NCI-H345 treated with DMSO at 0.1 percent for 48 hours (cell line): ENCODE data around the gene FRMPD1.

Experiments
- DNase-seq: peaks from one replicate; lab custom pipeline; 2025; ENCODE audit not compliant: unreplicated experiment; lab: John Stamatoyannopoulos, UW

FRMPD1 gene

DNA sequence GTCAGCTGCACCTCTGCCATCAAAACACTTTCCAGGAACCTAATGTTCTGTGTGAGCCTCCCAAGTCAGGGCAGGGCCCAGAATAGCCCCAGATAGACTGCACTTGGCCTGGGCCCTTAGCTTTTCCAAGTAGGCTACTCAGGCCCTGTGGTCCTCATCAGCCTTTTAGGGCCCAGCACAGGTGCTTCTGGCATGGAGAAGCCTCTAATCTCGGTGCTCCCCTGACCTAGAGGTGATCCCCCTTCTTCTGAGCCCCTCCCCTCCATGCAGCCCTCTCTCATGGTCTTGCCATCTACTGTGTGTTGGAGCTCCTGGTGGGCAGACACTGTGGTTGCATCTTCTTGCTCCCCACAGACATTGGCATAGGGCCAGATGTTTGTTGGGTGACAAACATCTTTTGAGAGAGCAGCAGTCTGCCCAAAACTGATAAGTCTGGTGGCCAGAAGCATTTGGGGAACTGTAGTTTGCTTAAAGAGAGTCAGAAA, 28.1 kb downstream of the FRMPD1 start:
- DNase-seq, result no peak

DNA sequence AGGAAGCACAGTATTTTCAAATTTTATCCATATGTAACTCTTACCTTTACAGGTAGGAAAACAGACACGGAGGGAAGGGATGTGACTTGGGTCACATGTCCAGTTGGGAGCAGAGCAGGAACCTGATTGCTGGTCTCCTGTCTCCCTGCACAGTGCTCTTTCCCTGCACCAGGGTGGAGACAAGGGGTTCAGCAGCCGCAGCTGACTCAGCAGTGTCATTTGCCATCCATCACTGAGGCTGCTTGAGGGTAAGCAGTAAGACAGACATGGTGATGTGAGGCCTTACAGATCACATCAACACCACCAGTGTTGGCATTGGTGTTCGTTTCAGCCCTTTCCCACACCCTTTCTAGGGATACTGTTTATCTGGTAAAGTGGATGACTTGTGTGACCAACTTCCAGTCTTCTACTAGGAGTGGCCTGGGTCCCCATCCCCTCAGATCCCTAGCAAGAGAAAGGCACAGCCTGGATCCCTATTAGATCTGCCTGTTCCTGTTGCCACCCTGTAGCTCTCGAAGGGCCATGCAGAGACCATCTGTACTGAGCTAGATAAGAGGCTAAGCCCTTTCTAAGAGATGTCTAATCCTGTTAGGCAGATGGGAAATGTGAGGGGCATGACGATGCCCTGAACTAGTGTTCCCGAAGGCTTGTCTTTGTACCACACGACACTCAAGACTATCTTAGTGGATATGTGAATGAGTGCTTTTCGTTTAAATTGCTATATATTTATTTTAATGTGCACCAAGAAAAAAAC, 29.1 kb downstream of the FRMPD1 start:
- DNase-seq, result no peak

DNA sequence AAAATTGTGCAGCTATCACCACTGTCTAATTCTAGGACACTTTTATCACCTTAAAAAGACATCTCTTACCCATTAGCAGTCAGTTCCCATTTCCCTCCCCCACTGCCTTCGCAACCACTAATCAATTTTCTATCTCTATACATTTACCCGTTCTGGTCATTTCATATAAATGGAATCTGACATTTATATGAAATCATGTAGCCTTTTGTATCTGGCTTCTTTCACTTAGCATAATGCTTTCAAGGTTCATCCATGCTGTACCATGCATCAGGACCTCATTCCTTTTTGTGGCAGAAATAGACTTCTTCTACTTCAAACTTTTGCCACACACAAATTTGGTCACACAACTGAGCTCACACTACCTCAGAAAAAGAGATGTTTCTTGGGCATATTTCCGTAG, 32.2 kb downstream of the FRMPD1 start:
- DNase-seq, result no peak

DNA sequence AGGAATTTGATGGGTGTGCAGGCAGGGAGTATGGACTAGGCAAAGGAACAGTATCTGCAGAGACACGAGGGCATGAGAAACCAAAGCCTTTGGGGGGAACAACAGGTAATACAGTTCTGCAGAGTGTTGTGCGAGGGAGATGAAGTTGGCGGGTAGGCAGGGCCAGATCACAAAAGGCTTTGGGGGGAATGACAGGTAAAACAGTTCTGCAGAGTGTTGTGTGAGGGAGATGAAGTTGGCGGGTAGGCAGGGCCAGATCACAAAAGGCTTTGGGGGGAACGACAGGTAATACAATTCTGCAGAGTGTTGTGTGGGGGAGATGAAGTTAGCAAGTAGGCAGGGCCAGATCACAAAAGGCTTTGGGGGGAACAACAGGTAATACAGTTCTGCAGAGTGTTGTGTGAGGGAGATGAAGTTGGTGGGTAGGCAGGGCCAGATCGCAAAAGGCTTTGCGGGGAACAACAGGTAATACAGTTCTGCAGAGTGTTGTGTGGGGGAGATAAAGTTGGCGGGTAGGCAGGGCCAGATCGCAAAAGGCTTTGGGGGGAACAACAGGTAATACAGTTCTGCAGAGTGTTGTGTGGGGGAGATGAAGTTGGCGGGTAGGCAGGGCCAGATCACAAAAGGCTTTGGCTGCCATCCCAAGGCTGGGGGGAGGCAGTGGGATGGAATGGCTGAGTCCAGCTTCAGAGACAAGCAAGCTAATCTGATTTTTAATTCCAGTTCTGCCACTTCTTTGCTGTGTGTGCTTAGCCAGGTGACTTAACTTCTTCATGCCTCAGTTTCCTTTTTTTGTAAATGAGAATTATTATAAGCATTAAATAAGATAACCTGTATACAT, 33.0 kb downstream of the FRMPD1 start:
- no peak for DNase-seq

DNA sequence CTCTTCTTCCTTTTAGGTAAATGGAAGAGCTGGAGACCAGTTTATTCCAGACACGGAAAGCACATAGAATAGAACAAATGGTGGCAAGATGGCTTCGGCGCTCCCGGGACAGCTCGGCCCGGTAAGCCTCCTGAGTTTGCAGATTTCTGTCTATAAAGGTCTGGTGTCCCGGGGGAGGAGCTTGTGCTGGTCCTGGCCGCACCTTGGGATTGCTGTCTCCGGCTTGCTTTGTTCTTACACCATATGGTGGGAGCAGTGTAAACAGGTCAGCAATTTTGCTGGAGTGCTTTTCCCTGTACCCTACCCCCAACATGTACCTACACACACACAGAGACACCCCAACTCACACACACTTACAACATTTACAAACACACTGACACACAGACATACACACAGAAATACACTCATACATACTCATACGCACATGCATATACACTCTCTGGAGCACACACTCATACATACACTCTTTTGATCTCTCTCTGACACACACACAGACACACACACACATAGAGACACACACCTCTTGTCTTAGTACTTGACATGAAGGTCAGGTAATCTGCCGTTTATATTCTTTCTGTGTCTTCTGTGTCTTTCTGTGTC, 42.0 kb downstream of the FRMPD1 start:
- DNase-seq, result no peak

DNA sequence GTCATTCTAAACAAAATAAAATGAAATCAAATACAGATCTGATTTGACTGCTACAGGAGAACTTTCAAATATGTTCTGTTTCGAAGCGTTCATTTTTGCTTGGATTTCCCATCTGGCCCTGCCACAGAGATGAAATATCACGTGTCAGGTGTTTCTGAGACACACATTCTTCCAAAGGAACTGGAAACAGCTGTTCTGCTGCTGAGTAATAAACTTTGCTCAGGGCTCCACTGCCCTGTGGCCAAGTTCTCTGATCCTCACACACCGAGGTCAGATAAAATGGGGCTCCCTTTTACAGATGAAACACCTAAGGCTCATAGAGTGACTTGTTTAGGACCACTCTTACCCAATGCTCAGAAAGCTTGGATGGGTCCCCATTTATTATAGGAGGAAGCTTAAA, 42.5 kb downstream of the FRMPD1 start:
- DNase-seq, result no peak

DNA sequence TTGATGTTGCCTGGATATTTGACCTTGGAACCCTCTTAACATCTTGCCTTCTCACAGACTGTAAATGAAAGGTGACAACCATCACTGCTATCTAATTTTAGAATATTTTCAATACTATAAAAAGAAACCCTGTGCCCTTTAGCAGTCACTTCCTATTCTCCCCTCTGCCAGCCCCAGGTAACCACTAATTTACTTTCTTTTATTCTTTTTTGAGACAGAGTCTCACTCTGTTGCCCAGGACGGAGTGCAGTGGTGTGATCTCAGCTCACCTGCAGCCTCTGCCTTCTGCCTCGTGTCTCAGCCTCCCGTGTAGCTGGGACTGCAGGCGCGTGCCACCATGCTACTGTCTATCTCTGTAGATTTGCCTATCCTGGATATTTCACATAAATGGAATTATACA, 43.6 kb downstream of the FRMPD1 start:
- no peak for DNase-seq

DNA sequence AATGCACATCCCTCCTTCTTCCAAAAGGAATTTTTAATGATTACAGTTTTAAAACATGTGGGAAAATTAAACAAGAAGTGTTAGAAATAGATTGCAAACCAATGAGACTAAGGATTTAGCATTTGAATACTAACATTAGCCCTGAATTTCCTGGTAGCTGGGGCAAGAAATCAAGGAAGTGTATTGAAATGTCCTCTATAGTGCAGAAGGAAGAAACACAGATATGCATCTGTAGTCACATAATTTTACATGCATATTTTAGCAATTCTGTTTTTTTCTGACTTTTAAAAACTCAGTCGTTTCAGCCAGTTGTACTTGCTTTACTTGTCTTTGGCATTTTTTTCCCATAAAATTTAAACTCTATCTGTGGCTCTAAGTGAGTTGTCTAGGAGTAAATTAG, 45.8 kb downstream of the FRMPD1 start:
- DNase-seq, result no peak

DNA sequence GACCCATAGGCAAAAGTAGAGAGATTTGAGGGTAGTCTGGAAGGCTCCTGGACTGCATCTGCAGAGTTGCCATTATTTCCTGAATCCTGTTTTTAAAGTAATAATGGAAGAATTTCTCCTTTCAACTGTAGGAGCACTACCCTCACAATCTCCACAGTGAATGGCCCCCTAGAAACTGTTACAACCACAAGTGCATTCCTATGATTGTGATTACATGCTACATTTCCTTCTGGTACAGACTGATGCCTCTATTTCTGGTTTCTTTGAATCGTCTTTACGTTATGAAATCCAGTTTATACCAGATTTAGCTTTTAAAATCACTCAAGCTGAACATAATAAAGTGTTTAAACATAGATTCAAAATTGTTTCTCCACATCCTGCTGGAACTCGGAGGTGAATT, 49.4 kb downstream of the FRMPD1 start:
- DNase-seq, result no peak

DNA sequence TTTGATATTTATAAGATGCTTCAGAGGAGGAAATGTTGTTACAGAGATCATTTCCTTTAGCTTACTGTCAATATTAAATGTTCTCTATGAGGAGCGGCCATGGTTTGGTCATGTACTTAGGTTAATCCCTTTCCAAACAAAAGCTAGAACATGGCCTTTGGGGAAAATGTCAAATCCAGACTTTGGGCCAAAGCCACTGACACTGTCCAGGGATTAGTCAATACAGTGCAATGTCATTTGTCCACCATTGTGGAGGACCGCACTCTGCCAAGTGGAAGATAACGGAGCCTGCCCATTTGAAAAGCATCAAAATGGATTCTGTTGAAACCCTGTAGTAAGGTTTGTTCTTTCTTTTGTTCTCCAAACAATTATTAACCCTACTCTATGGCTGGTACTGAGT, 50.1 kb downstream of the FRMPD1 start:
- no peak for DNase-seq

DNA sequence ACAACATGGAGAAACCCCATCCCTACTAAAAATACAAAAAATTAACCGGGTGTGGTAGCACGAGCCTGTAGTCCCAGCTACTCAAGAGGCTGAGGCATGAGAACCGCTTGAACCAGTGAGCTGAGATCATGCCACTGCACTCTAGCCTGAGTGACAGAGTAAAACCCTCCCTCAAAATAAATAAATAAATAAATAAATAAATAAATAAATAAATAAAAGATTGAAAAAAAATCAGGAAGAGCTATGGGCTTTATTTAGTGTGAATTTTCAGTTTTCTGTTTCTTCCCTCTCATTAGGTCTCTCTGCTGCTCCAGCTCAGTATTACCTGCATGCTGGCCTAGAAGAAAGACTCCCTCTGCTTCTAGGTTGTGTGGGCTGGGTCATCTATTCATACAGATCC, 55.0 kb downstream of the FRMPD1 start:
- DNase-seq, result no peak

DNA sequence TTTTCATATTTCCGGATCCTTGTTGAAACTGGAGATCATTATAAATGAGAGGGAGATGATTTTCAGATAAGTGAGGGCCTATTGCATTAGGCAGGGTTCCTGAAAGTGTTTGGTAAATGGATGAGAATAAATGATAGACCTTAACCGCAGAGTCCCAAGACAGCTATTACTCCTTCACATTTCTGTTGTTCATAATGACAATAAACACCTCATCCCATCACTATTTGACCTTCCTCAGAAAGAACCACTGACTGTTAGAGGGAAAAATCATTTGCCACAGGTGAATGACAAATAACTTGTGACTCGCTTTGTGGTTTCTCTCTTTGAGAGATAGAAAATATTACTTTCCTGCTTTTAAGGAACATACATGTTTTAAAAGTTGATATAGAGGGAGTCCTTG, 55.5 kb downstream of the FRMPD1 start:
- no peak for DNase-seq

DNA sequence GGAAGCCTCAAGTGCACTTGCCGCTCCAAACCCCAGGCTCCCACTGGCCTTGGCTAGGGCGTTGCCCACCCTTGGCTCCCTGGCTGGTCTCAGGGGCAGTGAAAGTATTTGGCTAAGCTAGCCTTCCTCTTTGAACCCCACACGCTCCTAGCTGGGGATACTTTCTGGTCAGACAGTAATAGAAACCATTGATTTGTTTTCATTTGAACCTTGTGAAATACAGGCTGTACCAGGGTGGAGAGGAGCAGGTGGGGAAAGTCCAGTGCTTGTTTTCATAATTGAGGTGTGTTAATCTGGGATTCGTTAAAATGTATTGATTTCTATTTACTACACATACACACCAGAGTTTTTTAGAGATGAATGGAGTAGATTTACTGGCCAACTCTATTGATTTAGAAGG, 57.0 kb downstream of the FRMPD1 start:
- no peak for DNase-seq

DNA sequence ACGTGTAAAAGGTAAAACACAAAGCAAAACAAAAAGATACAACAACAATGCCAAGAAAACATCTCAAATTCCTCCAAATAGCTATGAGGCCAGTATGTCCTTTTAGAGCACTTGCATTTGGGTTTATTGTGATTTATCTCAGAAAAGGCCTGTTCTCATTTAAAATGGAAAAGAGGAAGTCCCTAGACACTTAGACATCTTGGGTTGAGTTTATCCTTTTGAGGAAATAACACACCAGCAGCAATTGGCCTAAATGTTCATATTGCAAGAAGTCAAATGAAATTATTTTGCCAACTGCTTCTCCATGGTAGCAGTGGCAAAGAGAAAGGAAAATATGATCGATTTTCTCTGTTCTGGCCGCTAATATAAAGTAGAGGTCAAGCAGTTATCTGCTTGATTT, 59.3 kb downstream of the FRMPD1 start:
- DNase-seq, result no peak

DNA sequence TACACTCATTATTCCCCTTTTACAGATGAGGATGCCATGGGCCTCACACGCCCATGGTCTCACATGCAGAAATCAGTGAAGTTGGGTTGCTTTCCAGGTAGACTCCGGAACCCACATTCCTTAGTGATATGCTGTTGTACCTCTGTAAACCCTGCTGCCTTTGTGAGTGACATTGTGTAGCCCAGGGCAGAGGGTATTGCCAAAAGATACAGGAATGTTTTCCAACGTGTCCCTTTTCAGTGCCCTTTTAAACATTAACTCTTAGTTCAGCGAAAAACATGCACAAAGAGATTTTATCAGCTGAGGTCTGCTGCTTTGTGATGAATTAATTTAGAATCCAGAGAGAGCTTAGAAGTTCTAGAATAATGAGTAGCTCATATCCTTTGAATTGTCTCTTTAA, 64.5 kb downstream of the FRMPD1 start:
- DNase-seq, result no peak

DNA sequence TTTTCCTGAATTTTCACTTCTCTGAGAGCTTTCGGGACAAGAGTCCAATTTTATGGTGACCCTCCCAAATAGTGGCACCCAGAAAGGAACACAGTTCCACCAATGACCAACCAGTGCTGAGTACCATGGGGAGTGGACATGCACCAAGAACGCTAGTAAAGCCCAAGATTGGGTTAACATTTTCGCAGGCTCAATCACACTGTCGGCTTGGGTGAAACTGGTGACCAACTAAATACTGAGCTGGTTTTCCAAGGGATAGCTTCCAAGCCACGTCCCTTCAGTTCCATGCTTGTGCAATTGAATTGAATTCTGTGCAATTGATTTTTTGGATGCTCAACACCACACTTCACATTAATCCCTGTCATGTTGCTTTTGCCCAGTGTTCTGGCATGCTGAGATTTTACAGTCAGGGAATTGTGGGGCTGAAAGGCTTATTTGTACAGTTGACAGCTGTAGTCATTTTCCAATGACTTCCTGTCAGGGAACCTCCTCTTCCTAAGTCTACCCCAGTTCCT, 65.3 kb downstream of the FRMPD1 start:
- DNase-seq, result no peak

DNA sequence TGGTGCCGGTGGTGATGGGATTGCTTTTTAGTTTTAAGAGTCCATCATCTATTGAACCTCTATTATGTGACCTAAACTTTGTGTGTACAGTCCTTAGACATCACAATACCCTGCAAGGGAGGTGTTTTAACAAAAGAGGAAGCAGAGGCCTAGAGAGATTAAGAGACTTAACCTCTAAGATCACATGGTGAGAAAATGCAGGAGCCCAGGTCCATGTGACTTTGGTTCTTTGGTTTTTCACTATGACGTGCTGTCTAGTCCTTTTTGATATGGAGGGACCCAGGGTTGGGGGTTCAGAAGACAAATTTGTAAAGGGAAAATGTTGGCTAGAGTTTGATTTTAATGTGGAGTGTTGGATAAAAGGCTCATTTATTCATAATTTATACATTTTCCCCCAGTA, 68.8 kb downstream of the FRMPD1 start:
- DNase-seq, result no peak

DNA sequence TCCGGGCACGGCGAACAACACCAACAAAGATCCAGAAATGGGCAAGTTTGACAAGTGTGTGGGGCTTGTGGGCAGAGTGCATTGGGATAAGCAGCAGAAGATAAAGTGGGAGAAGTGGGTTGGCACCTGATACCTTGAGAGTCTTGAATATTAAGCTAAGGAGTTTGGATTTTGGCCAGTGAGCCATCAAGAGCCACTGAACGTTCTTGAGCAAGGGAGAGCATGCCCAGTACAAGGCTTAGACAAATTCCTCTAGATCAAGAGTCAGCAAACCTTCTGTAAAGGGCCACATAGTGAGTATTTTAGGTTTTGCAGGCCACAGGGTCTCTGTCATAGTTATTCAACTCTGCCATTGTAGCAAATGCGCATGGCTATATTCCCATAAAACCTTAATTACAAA, 76.3 kb downstream of the FRMPD1 start:
- DNase-seq, result no peak

DNA sequence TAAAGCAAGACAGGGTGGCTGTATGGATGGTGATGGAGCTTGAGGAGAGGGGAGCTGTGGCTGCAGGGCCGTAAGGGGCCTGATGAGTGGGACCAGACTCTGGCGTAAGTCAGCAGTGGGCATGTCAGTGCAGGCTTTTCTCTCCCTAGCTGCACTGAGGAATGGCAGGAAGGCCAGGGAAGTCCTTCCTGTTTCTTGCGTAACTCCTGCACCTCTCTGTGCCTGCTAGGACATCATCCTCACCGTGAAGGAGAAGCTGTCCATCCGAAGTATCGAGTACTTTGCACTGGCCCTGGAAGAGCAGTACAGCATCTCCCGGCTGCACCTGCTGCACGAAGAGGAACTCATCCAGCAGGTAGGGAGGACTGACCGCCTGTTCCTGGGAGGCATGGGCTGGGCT, 78.7 kb downstream of the FRMPD1 start:
- DNase-seq, result no peak

DNA sequence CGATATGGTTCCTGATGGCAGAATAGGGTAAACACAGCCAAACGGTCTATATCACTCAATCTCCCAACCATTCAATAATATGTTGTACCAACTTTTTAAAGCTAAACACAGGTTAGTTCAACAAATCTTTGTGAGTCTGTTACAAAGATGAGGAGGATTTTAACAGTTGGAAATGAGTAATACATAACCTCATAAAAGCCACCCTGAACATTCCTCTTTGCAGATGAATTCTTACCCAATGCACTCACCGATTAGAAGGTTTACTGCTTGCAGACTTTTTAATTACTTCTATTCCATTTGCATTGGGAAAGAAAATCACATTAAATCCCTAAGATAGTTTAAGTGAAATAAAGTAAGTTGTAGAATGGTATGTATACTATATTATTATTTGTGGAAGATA, 79.5 kb downstream of the FRMPD1 start:
- no peak for DNase-seq

DNA sequence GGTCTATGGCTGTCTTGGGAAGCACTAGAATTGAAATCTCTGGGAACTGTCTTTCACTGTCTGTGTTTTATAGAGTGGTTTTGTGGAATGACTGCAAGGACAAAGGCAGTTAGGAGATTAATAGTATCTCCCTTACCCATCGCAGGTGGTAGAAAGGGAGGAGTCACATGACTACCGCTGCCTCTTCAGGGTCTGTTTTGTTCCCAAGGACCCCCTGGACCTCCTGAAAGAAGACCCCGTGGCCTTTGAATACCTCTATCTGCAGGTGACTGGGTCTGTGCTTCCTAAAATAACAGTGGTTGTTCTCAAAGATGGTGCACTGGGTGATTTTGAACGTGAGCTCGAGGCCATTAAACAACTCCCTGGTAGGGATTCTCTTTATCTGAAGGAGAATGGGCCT, 80.1 kb downstream of the FRMPD1 start:
- no peak for DNase-seq
